Measurements from ENCODE around the gene MYH1. TPM values are rescaled to one million over a fixed set of nuclear protein-coding genes. Genes with fewer than 3 reads are reported as not detected.

Gene MYH1
- total RNA-seq, 1 donor from 2014 or later, result not detected

DNA sequence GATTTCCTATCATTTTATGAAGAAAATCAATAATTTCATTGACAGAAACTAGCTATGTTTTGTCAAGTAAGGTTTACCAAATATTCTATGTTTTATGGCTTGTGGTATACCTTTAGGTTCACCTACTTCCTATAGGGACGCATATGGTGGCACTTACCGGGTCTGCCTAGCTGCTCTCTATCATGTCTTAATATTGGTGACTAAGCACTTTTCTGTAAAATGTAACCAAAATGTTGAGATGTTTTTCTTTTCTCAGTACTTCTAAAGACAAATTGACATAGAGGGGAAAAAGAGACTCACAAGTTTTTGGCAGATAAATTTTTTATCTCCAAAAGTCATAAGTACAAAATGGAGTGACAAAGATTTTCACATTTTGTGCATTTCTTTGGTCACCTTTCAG is 26.3 kb downstream of the MYH1 start:
- intact Hi-C loops (cut with DNase I), result no loop called here
- TF ChIP-seq CTCF (IDR thresholded peaks at IDR 0.05) (no peak), POLR2A (IDR thresholded peaks at IDR 0.05) (no peak), POLR2AphosphoS5 (IDR thresholded peaks at IDR 0.05; ENCODE audit: insufficient read depth in 1 of 2, low read depth in 1 of 2) (no peak)
- no peaks in the 10 kb centered on the region for H3K36me3 ChIP-seq

DNA sequence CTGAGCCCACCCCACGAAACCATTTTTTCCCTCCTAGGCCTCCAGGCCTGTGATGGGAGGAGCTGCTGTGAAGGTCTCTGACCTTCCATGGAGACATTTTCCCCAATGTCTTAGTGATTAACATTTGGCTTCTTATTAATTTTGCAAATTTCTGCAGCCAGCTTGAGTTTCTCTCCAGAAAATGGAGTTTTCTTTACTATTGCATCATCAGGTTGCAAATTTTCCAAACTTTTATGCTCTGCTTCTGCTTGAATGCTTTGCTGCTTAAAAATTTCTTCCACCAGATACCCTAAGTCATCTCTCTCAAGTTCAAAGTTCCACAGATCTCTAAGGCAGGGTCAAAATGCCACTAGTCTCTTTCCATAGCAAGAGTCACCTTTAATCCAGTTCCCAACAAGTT is 36.1 kb downstream of the MYH1 start:
- H3K36me3 ChIP-seq, result no peaks in the 10 kb centered on the region
- DNase-seq (ENCODE audit: extremely low spot score in 2 of 2), result no peak
- H3K27ac ChIP-seq, result no peak overlapping the region
- TF ChIP-seq POLR2AphosphoS5 (IDR thresholded peaks at IDR 0.05; ENCODE audit: insufficient read depth in 1 of 2, low read depth in 1 of 2) (no peak), CTCF (IDR thresholded peaks at IDR 0.05) (no peak), POLR2A (IDR thresholded peaks at IDR 0.05) (no peak)
- H3K27me3 ChIP-seq, result no peaks in the 10 kb centered on the region
- no peaks in the 10 kb centered on the region for H3K4me1 ChIP-seq
- intact Hi-C loops (cut with DNase I), result no loop called here
- peaks cover 5% of the 10 kb centered on the region for H3K9me3 ChIP-seq
- no peak overlapping the region for H3K4me3 ChIP-seq

More for the DNA sequence above, 26.3 kb downstream of the MYH1 start:
- DNase-seq (ENCODE audit: extremely low spot score in 2 of 2), result no peak
- Histone ChIP-seq H3K27ac (no peak overlapping the region), H3K27me3 (no peaks in the 10 kb centered on the region), H3K9me3 (peaks cover 8% of the 10 kb centered on the region), H3K4me1 (no peaks in the 10 kb centered on the region), H3K4me3 (no peak overlapping the region)

DNA sequence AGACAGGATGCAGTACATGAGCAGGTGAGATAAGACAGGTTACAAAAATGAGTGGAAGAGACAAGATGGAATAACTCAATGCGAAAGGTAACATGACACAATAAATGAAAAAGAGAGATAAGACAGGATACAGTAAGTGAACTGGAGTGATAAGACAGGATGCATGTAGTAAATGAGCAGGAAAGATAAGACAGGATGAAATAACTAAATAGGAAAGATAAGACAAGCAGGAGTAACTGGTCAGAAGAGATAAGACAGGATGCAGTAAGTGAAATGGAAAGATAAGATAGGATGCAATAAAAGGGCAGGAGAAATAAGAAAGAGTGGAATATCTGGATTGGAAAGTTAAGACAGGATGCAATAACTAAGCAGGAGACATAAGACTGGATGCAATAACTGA is 40.6 kb downstream of the MYH1 start:
- TF ChIP-seq POLR2AphosphoS5 (IDR thresholded peaks at IDR 0.05; ENCODE audit: insufficient read depth in 1 of 2, low read depth in 1 of 2), result no peak
- TF ChIP-seq CTCF (IDR thresholded peaks at IDR 0.05), result no peak
- TF ChIP-seq POLR2A (IDR thresholded peaks at IDR 0.05), result no peak
- DNase-seq (ENCODE audit: extremely low spot score in 2 of 2), result no peak
- intact Hi-C loops (cut with DNase I), result no loop called here
- Histone ChIP-seq H3K9me3 (no peaks in the 10 kb centered on the region), H3K36me3 (no peaks in the 10 kb centered on the region), H3K27ac (no peak overlapping the region), H3K4me3 (no peak overlapping the region), H3K27me3 (no peaks in the 10 kb centered on the region), H3K4me1 (no peaks in the 10 kb centered on the region)

GRCh38 chr17:10474536-10474935 is 43.8 kb downstream of the MYH1 start:
- Histone ChIP-seq H3K27ac (no peak overlapping the region), H3K4me3 (no peak overlapping the region), H3K36me3 (no peaks in the 10 kb centered on the region), H3K4me1 (no peaks in the 10 kb centered on the region), H3K9me3 (no peaks in the 10 kb centered on the region), H3K27me3 (no peaks in the 10 kb centered on the region)
- no peak for DNase-seq (ENCODE audit: extremely low spot score in 2 of 2)
- intact Hi-C loops (cut with DNase I), result no loop called here
- TF ChIP-seq POLR2AphosphoS5 (IDR thresholded peaks at IDR 0.05; ENCODE audit: insufficient read depth in 1 of 2, low read depth in 1 of 2) (no peak), CTCF (IDR thresholded peaks at IDR 0.05) (no peak), POLR2A (IDR thresholded peaks at IDR 0.05) (no peak)

- Histone ChIP-seq H3K9me3 (no peaks in the 10 kb centered on the region), H3K27ac (no peak overlapping the region), H3K4me3 (no peak overlapping the region), H3K36me3 (no peaks in the 10 kb centered on the region), H3K4me1 (no peaks in the 10 kb centered on the region), H3K27me3 (no peaks in the 10 kb centered on the region)
- no peak for DNase-seq (ENCODE audit: extremely low spot score in 2 of 2)
- intact Hi-C loops (cut with DNase I), result no loop called here
- TF ChIP-seq POLR2A (IDR thresholded peaks at IDR 0.05) (no peak), POLR2AphosphoS5 (IDR thresholded peaks at IDR 0.05; ENCODE audit: insufficient read depth in 1 of 2, low read depth in 1 of 2) (no peak), CTCF (IDR thresholded peaks at IDR 0.05) (no peak)
Observed at GRCh38 chr17:10471858-10472257, 46.5 kb downstream of the MYH1 start.

All from vagina (tissue), 2 donors.